ENCODE data around the gene ETFBKMT.
"Not testable (repeated sequence)": the region's sequence is repeated elsewhere in the genome, so short reads cannot be mapped to it uniquely, and the experiment has no call there.

The ETFBKMT gene

GRCh38 chr12:31651893-31652521, 7.5 kb upstream of the ETFBKMT start:
- DNase-seq (ENCODE audit: low read depth, low spot score), result no peak
- no peak overlapping the region for H3K4me3 ChIP-seq (ENCODE audit: low read length)

GRCh38 chr12:31655208-31655607, 4.3 kb upstream of the ETFBKMT start:
- no peak overlapping the region for H3K4me3 ChIP-seq (ENCODE audit: low read length)
- no peak for DNase-seq (ENCODE audit: low read depth, low spot score)

- no peak for DNase-seq (ENCODE audit: low read depth, low spot score)
- no peak overlapping the region for H3K4me3 ChIP-seq (ENCODE audit: low read length)
Measured at GRCh38 chr12:31655792-31656191, 3.7 kb upstream of the ETFBKMT start.

- no peak for DNase-seq (ENCODE audit: low read depth, low spot score)
- H3K4me3 ChIP-seq (ENCODE audit: low read length), result peak overlapping the region; percentile 81
Measured at GRCh38 chr12:31658471-31659086, 909 bp upstream of the ETFBKMT start.

- no peak for DNase-seq (ENCODE audit: low read depth, low spot score)
- H3K4me3 ChIP-seq (ENCODE audit: low read length), result no peak overlapping the region
Measured at GRCh38 chr12:31662176-31662849, 2.8 kb downstream of the ETFBKMT start.

- H3K4me3 ChIP-seq (ENCODE audit: low read length), result no peak overlapping the region
- no peak for DNase-seq (ENCODE audit: low read depth, low spot score)
Measured at GRCh38 chr12:31663576-31663975, 4.1 kb downstream of the ETFBKMT start.

- DNase-seq (ENCODE audit: low read depth, low spot score), result no peak
- H3K4me3 ChIP-seq (ENCODE audit: low read length), result no peak overlapping the region
Measured at GRCh38 chr12:31664038-31664437, 4.5 kb downstream of the ETFBKMT start.

GRCh38 chr12:31669020-31669419, 9.5 kb downstream of the ETFBKMT start:
- DNase-seq (ENCODE audit: low read depth, low spot score), result no peak
- H3K4me3 ChIP-seq (ENCODE audit: low read length), result no peak overlapping the region

- not testable (repeated sequence) for DNase-seq (ENCODE audit: low read depth, low spot score); H3K4me3 ChIP-seq (ENCODE audit: low read length)
Measured at GRCh38 chr12:31669582-31669981, 10.1 kb downstream of the ETFBKMT start.

GRCh38 chr12:31672521-31672920, 13.0 kb downstream of the ETFBKMT start:
- no peak for DNase-seq (ENCODE audit: low read depth, low spot score)
- H3K4me3 ChIP-seq (ENCODE audit: low read length), result no peak overlapping the region

GRCh38 chr12:31682136-31682962, 22.9 kb downstream of the ETFBKMT start:
- H3K4me3 ChIP-seq (ENCODE audit: low read length), result no peak overlapping the region
- DNase-seq (ENCODE audit: low read depth, low spot score), result peak; percentile 88

- no peak for DNase-seq (ENCODE audit: low read depth, low spot score)
- no peak overlapping the region for H3K4me3 ChIP-seq (ENCODE audit: low read length)
Measured at GRCh38 chr12:31685801-31686200, 26.3 kb downstream of the ETFBKMT start.

GRCh38 chr12:31687101-31687527, 27.6 kb downstream of the ETFBKMT start:
- H3K4me3 ChIP-seq (ENCODE audit: low read length), result no peak overlapping the region
- peak; percentile 32 for DNase-seq (ENCODE audit: low read depth, low spot score)

- not testable (repeated sequence) for DNase-seq (ENCODE audit: low read depth, low spot score); H3K4me3 ChIP-seq (ENCODE audit: low read length)
Measured at GRCh38 chr12:31689921-31690320, 30.4 kb downstream of the ETFBKMT start.

- H3K4me3 ChIP-seq (ENCODE audit: low read length), result no peak overlapping the region
- DNase-seq (ENCODE audit: low read depth, low spot score), result no peak
Measured at GRCh38 chr12:31702047-31702446, 42.6 kb downstream of the ETFBKMT start.

GRCh38 chr12:31705621-31706020, 46.1 kb downstream of the ETFBKMT start:
- DNase-seq (ENCODE audit: low read depth, low spot score), result peak; percentile 61
- H3K4me3 ChIP-seq (ENCODE audit: low read length), result no peak overlapping the region

GRCh38 chr12:31708118-31708517, 48.6 kb downstream of the ETFBKMT start:
- H3K4me3 ChIP-seq (ENCODE audit: low read length); DNase-seq (ENCODE audit: low read depth, low spot score): not testable (repeated sequence)

- no peak overlapping the region for H3K4me3 ChIP-seq (ENCODE audit: low read length)
- DNase-seq (ENCODE audit: low read depth, low spot score), result no peak
Measured at GRCh38 chr12:31710021-31710818, 50.7 kb downstream of the ETFBKMT start.

- DNase-seq (ENCODE audit: low read depth, low spot score), result no peak
- H3K4me3 ChIP-seq (ENCODE audit: low read length), result no peak overlapping the region
Measured at GRCh38 chr12:31712877-31713276, 53.4 kb downstream of the ETFBKMT start.
